Myocyte (in vitro differentiated cells): ENCODE measurements around the gene ETFA. TPM values are rescaled to one million over a fixed set of nuclear protein-coding genes. Genes with fewer than 3 reads are reported as not detected.
A peak's percentile ranks its signal among the peaks of the same experiment; 100 is the strongest.

Experiments
- DNase-seq: peaks from one replicate; pipeline ENCODE4 v3.0.0-alpha.2; 2012; ENCODE audit warnings: low read depth
- polyA plus RNA-seq: library from polyadenylated mRNA; unstranded; fragments of >200 nt; gene quantifications from one replicate; pipeline ENCODE4 v1.2.1, GENCODE V29; 2012; ENCODE audit warnings: missing spikeins
- total RNA-seq: library from RNA; depleted of rRNA; stranded (reverse); fragments of >200 nt; gene quantifications from 2 replicates; pipeline ENCODE4 v1.2.3, GENCODE V29; 2014

The ETFA gene
- 120 and 144 TPM in 2 replicates for total RNA-seq
- 124 TPM for polyA plus RNA-seq

DNA sequence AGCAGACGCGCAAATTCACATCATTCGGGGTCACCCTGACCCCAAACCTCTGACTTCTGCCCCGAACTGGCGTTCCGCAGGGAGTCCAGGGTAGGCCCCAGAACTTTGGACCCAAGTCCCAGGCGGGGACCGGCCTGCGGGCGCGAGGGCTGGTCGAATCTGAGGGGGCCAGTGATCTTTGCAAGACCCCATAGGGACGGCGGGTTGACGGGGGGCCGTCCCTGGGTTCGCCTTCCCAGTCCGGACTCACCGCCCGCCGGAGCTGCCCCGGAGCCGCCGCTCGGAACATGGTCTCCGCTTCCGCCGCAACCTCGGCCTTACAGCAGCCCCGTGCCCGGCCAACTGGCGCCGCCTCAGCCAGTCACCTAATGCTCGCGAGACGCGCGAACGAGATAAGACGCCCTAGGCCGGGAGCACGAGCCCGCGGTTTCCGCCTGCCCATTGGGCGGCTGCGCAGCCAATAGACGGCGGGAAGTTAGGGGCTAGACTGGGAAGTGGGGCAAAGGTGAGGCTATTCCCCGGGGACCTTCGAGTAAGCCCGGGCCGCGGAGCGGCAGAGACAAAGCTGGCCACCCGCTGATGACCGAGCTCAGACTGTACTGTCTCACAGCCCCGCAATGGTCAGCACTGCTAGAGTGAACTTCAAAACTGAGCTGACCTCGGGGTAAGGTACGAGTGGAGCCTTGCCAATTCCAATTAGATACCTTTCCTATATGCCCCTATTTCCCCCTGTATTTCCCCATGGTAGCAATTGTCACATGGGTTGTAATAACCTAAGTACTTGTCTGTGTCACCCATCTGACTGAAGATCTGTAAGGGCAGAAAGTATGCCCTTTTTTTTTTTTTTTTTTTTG is at the start of gene ETFA:
Gene ETFA (minus strand): TSS at position 370 of the 854 bp plus-strand sequence. CDS start 81 bp downstream, at position 289.
- DNase-seq: peak; percentile 99

- DNase-seq: no peak
Observed at GRCh38 chr15:76360416-76360815, 49.1 kb upstream of the ETFA start.

DNA sequence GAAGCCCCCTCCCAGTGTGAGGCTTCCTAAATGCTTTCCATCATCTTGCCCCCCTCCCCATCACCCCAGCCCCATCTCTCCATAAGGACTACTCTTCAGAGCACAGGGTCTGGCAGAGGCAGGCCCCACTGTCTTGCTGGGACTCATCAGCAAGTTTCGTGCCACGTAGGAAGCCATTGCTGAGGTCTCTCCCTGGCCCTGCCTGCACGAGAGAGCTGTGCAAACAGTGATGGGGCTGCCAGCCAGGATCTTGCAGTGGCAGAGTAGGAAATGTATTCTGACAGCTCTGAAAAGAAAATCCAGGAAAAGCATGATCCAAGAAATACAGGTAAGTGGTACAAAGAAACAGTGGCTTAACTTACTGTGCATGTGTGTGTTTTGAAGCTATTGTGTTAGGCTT is 47.9 kb upstream of the ETFA start:
- no peak for DNase-seq

DNA sequence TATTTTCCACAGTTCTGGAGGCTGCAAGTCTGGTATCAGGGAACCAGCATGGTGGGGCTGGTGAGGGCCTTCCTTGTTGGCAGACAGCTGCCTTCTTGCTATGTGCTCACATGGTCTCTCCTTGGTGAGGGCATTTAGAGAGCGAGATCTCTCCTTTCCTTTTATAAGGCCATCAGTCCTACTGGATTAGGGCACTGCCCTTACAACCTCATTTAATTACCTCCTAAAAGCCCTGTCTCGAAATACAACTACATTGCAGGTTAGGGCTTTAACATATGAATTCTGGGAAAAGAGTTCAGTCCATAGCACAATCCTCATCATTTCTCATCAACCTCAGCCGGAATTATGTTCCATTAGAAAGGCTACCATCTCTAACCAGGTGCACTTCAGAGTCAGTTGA is 47.2 kb upstream of the ETFA start:
- no peak for DNase-seq

DNA sequence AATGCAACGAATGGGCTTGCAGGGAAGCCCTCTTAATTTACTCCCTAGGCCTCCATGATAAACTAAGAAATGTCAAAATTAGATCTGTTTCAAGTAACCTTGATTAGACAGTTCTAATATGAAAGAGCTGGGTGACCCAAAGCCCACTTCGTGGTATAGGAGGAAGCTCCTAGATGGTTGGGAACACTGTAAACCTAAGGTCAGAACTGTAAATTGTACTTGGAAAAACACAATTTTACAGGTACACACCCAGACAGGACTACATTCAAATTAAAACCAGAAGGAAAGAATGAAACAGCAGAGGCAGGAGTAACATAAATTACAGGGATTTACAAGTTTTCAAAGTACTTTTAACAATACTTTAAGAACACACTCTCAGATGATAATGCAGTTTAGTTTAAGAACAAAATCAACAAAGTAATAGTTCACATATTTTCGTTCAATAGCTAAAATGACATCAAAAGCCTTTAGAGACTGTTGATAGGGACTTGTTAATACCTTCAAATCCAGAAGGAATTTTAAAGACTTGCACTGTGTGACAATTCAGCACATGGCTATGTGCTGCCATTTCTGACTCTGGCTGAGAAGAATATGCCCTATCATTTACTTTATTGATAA is 43.7 kb upstream of the ETFA start:
- no peak for DNase-seq

- DNase-seq: no peak
Observed at GRCh38 chr15:76353903-76354302, 42.6 kb upstream of the ETFA start.

GRCh38 chr15:76353023-76353577 is 41.8 kb upstream of the ETFA start:
- no peak for DNase-seq

DNA sequence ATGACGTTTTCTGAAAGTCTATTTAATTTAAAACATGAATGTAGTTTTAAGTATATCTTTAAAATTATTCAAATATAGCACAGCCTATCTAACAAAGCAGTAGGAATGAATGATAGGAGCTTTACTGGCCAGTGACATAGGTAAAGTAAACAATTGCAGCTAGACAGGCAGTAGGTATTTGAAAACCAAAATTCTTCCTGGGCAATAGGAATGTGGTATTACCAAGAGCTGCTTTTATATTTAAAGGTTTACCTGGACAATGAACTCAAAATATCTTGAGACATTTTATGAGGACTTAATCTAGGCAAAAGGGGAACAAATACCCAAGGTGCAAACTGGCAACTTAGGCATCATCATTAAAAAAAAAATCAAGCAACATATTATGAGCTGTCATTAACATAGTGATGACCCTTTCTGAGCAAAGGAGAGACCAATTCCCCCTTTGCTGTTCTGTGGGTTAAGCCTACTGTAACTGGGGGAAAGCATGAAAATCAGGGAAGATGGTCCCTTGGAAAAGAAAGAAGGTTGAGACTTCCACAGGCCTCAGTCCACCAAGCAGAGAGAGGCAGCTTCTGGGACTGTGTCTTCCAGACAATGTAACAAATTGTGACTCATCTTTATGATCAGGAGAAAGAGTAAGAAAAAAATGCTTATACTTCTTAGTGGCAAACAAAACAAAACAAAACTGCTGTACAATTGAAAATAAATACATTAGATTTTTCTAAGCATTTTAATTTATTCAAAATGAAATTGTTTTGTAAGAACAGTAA is 38.2 kb upstream of the ETFA start:
- DNase-seq: no peak

DNA sequence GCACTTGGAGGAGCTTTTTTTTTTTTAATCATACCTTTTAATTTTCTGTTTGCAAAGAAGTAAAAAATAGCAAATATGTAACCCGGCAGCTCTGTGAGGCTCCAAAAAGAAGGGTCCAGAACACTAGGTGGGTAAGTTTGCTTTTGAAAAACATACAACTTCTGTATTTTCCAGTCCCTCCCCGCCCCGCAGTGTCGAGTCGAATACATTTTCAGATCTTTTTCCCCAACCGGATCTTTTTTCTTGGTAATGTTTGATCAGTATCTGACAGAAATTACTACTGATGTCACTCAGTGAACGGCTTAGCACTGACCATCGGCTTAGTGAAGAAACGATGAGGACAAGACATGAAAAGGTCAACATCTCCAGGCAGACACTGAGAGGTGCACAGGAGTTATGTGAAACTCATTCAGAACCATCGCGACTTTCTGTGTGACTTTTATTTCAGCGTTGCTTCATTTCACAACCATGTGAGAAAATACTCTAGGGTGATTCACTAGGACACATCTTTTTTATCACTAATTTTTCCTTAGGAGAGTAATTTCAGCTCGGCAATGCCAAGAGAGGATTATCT is 36.3 kb upstream of the ETFA start:
- DNase-seq: no peak

- DNase-seq: peak; percentile 64
Observed at GRCh38 chr15:76346669-76347481, 35.6 kb upstream of the ETFA start.

- peak; percentile 42 for DNase-seq
Observed at GRCh38 chr15:76345880-76346668, 34.8 kb upstream of the ETFA start.

DNA sequence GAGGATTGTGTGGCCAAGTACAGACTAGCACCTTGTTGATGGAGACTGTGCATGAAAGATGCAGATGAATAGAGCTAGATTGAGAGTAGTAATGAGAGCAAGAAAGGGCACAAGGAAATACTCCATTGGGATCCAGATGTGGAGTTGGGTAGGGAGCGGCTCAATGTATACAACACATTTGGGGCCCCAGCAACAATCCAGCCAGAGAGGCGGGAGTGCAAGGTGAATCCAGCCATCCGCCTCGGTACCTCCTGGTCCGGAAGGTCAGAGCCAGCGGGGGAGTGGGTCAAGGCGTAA is 34.3 kb upstream of the ETFA start:
- no peak for DNase-seq

GRCh38 chr15:76344893-76345582 is 33.8 kb upstream of the ETFA start:
- no peak for DNase-seq

- DNase-seq: no peak
Observed at GRCh38 chr15:76343313-76343996, 32.2 kb upstream of the ETFA start.

GRCh38 chr15:76342382-76343201 is 31.3 kb upstream of the ETFA start:
- DNase-seq: no peak

DNA sequence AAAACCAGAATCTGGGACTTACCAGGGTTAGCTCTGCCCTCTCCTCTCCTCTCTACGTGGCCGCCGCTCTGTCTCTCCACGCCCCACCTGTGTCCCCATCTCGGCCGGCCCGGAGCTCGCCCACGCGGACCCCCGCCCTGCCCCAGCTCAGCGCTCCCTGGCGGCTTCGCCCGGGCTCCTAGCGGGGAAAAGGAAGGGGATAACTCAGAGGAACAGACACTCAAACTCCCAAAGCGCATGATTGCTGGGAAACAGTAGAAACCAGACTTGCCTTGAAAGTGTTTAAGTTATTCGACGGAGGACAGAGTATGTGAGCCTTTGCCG is 30.8 kb upstream of the ETFA start:
- no peak for DNase-seq

GRCh38 chr15:76341366-76342057 is 30.2 kb upstream of the ETFA start:
- DNase-seq: no peak
